H1 (cell line): ENCODE data around the gene GNAO1. TPM values are rescaled to one million over a fixed set of nuclear protein-coding genes. Genes with fewer than 3 reads are reported as not detected.

ENCODE experiments used
- CTCF ChIA-PET: fragments of 300-600 bp; sonication (Branson Sonifier 250); formaldehyde crosslinking; loops from one replicate; lab custom pipeline; 2021; ENCODE audit not compliant: partially characterized antibody; lab: Charles Lee
- POLR2A ChIA-PET: fragments of 300-600 bp; sonication (Branson Sonifier 250); formaldehyde crosslinking; loops from one replicate; lab custom pipeline; 2021; ENCODE audit warnings: inconsistent platforms; ENCODE audit not compliant: partially characterized antibody; lab: Charles Lee
- DNase-seq, 2 experiments: peaks; one replicate each; pipeline versions ENCODE4 v3.0.0 to v3.0.0-alpha.2; 2010 to 2022; ENCODE audit warnings: low spot score in 2 of 2, low read depth in 1 of 2, mixed read lengths in 1 of 2
- FAIRE-seq: peaks from 2 replicates; lab custom pipeline; 2011; peaks lifted over from hg19 to GRCh38; lab: Jason Lieb, UNC
- H2AFZ ChIP-seq: 2 replicates; pipeline ENCODE4 v1.8.1; 2012; ENCODE audit warnings: low read length, inconsistent platforms
- H2AK5ac ChIP-seq: 2 replicates; pipeline ENCODE4 v1.6.1; 2013; ENCODE audit warnings: low read depth, low read length
- H2BK120ac ChIP-seq: replicated peaks from 2 replicates; pipeline ENCODE3; 2013; ENCODE audit warnings: low read depth, low read length, inconsistent platforms
- H2BK12ac ChIP-seq: 2 replicates; pipeline ENCODE4 v1.6.1; 2013; ENCODE audit warnings: low read depth, low read length
- H2BK15ac ChIP-seq: 2 replicates; pipeline ENCODE4 v1.6.1; 2013; ENCODE audit warnings: low read length
- H2BK20ac ChIP-seq: 2 replicates; pipeline ENCODE4 v1.6.1; 2013; ENCODE audit warnings: low read length
- H2BK5ac ChIP-seq: 2 replicates; pipeline ENCODE4 v1.6.1; 2013; ENCODE audit warnings: low read depth, low read length
- H3K14ac ChIP-seq: 2 replicates; pipeline ENCODE4 v1.6.1; 2013; ENCODE audit warnings: inconsistent platforms; ENCODE audit not compliant: insufficient read length
- H3K18ac ChIP-seq: 2 replicates; pipeline ENCODE4 v1.6.1; 2013; ENCODE audit warnings: low read length; ENCODE audit errors: extremely low read depth
- H3K23ac ChIP-seq: 2 replicates; pipeline ENCODE4 v1.6.1; 2013; ENCODE audit warnings: inconsistent platforms; ENCODE audit not compliant: insufficient read length
- H3K23me2 ChIP-seq: 2 replicates; pipeline ENCODE4 v1.6.1; 2013; ENCODE audit warnings: low read depth, low read length
- H3K27ac ChIP-seq: 2 replicates; pipeline ENCODE4 v1.6.1; 2011; ENCODE audit warnings: low read depth, low read length, inconsistent platforms
- H3K27me3 ChIP-seq, 4 experiments: replicated peaks in 1 of 4; 1 replicate in 1 of 4; 2 replicates in 3 of 4; pipeline versions ENCODE4 v1.6.1 to v1.8.1; 2011 to 2013; ENCODE audit warnings: low read length in 3 of 4, mild to moderate bottlenecking in 3 of 4, inconsistent platforms in 2 of 4, mixed read lengths in 2 of 4, moderate library complexity in 1 of 4; ENCODE audit not compliant: control insufficient read depth in 3 of 4, insufficient read depth in 3 of 4; ENCODE audit errors: extremely low read depth in 1 of 4
- H3K36me3 ChIP-seq, 4 experiments: 2 replicates each; pipeline versions ENCODE4 v1.6.1 to v1.8.1; 2011 to 2013; ENCODE audit warnings: mild to moderate bottlenecking in 4 of 4, low read length in 3 of 4, moderate library complexity in 2 of 4, control low read depth in 1 of 4, inconsistent platforms in 1 of 4; ENCODE audit not compliant: insufficient read depth in 4 of 4, control insufficient read depth in 2 of 4
- H3K4ac ChIP-seq: replicated peaks from 2 replicates; pipeline ENCODE3; 2013; ENCODE audit warnings: low read length, low read depth, mixed read lengths, inconsistent platforms; ENCODE audit not compliant: insufficient read length
- H3K4me1 ChIP-seq, 4 experiments: replicated peaks in 1 of 4; 1 replicate in 1 of 4; 2 replicates in 3 of 4; pipeline versions ENCODE4 v1.6.1 to v1.8.1; 2011 to 2013; ENCODE audit warnings: low read length in 3 of 4, inconsistent platforms in 2 of 4, mixed read lengths in 1 of 4; ENCODE audit not compliant: insufficient read depth in 4 of 4, control insufficient read depth in 3 of 4
- H3K4me2 ChIP-seq, 2 experiments: 2 replicates each; pipeline versions ENCODE4 v1.6.1 to v1.8.1; 2011 to 2013; ENCODE audit warnings: low read depth in 2 of 2, low read length in 2 of 2, control low read depth in 1 of 2, inconsistent platforms in 1 of 2, mild to moderate bottlenecking in 1 of 2; ENCODE audit not compliant: insufficient read depth in 1 of 2
- H3K4me3 ChIP-seq, 4 experiments: fragments of 200-600, 300-600 bp in 1 of 4; sonication (generic), shearing (Covaris generic), sonication (Bioruptor Twin) in 1 of 4; 2 replicates each; pipeline versions ENCODE4 v1.5.1 to v1.8.1; 2011 to 2016; ENCODE audit warnings: low read length in 4 of 4, low read depth in 3 of 4, control low read depth in 2 of 4, inconsistent platforms in 2 of 4, mild to moderate bottlenecking in 2 of 4, mixed read lengths in 1 of 4, moderate library complexity in 1 of 4; ENCODE audit not compliant: insufficient read depth in 2 of 4; ENCODE audit errors: extremely low read depth in 1 of 4
- H3K56ac ChIP-seq: replicated peaks from 2 replicates; pipeline ENCODE3; 2013; ENCODE audit warnings: low read depth, mild to moderate bottlenecking, mixed read lengths, low read length, inconsistent platforms; ENCODE audit not compliant: insufficient read length
- H3K79me1 ChIP-seq: 2 replicates; pipeline ENCODE4 v1.6.1; 2013; ENCODE audit warnings: low read depth, low read length, control low read depth
- H3K79me2 ChIP-seq, 2 experiments: 2 replicates each; pipeline versions ENCODE4 v1.6.1 to v1.8.1; 2012 to 2013; ENCODE audit warnings: low read length in 2 of 2, mild to moderate bottlenecking in 2 of 2, inconsistent platforms in 1 of 2; ENCODE audit not compliant: insufficient read depth in 2 of 2, control insufficient read depth in 1 of 2
- H3K9ac ChIP-seq, 4 experiments: replicated peaks in 1 of 4; 1 replicate in 1 of 4; 2 replicates in 3 of 4; pipeline versions ENCODE4 v1.6.1 to v1.8.1; 2011 to 2013; ENCODE audit warnings: low read depth in 3 of 4, low read length in 3 of 4, control low read depth in 2 of 4, mild to moderate bottlenecking in 2 of 4, moderate library complexity in 2 of 4, inconsistent platforms in 1 of 4; ENCODE audit errors: extremely low read depth in 1 of 4
- H3K9me3 ChIP-seq, 2 experiments: 2 replicates each; pipeline versions ENCODE4 v1.6.1 to v1.8.1; 2012 to 2013; ENCODE audit warnings: mild to moderate bottlenecking in 2 of 2, moderate library complexity in 2 of 2, control low read depth in 1 of 2, inconsistent platforms in 1 of 2, low read depth in 1 of 2, low read length in 1 of 2, mixed read lengths in 1 of 2; ENCODE audit not compliant: insufficient read depth in 2 of 2
- H4K20me1 ChIP-seq, 2 experiments: replicated peaks in 1 of 2; 2 replicates each; pipeline versions ENCODE3 to v1.8.1; 2011 to 2013; ENCODE audit warnings: inconsistent platforms in 2 of 2, low read length in 2 of 2, mild to moderate bottlenecking in 1 of 2; ENCODE audit not compliant: insufficient read depth in 2 of 2, control insufficient read depth in 1 of 2
- H4K5ac ChIP-seq: 2 replicates; pipeline ENCODE4 v1.6.1; 2013; ENCODE audit warnings: low read length, low read depth, mixed read lengths, inconsistent platforms; ENCODE audit not compliant: insufficient read length
- H4K8ac ChIP-seq: 2 replicates; pipeline ENCODE4 v1.8.0; 2013; ENCODE audit warnings: mild to moderate bottlenecking, moderate library complexity, low read length, inconsistent platforms; ENCODE audit not compliant: insufficient read depth; ENCODE audit errors: extremely low read depth
- H4K91ac ChIP-seq: replicated peaks from 2 replicates; pipeline ENCODE3; 2013; ENCODE audit warnings: low read length, mixed read lengths, inconsistent platforms; ENCODE audit not compliant: insufficient read length
- CTCF ChIP-seq, 3 experiments: IDR thresholded peaks; 1 replicate in 2 of 3; 2 replicates in 1 of 3; pipeline versions ENCODE4 v1.5.1 to v1.6.1; 2011; ENCODE audit warnings: low read length in 3 of 3, mild to moderate bottlenecking in 3 of 3, inconsistent platforms in 2 of 3, low read depth in 1 of 3, moderate library complexity in 1 of 3; ENCODE audit not compliant: insufficient read depth in 1 of 3; ENCODE audit errors: control extremely low read depth in 1 of 3
- EZH2 ChIP-seq: fragments of 200-600 bp; sonication (generic); IDR thresholded peaks from 2 replicates; pipeline ENCODE4 v1.7.1; 2012; ENCODE audit warnings: low read depth, mild to moderate bottlenecking, moderate library complexity, low read length, inconsistent platforms; ENCODE audit not compliant: severe bottlenecking
- POLR2A ChIP-seq, 2 experiments: IDR thresholded peaks; 1 replicate in 1 of 2; 2 replicates in 1 of 2; pipeline ENCODE4 v1.6.1; 2011; ENCODE audit warnings: low read depth in 2 of 2, low read length in 2 of 2, mild to moderate bottlenecking in 2 of 2; ENCODE audit errors: control extremely low read depth in 1 of 2
- RAD21 ChIP-seq, 2 experiments: IDR thresholded peaks in 1 of 2; conservative IDR thresholded peaks in 1 of 2; 2 replicates each; pipeline ENCODE4 v1.6.1; 2011; ENCODE audit warnings: low read depth in 2 of 2, low read length in 2 of 2, improper control_type of control experiment in 1 of 2, inconsistent platforms in 1 of 2, mild to moderate bottlenecking in 1 of 2, moderate library complexity in 1 of 2
- TAF7 ChIP-seq: optimal IDR thresholded peaks from 2 replicates; pipeline ENCODE3; 2011; ENCODE audit warnings: low read depth, mild to moderate bottlenecking, inconsistent platforms, low read length, moderate library complexity, borderline replicate concordance
- WGBS, 2 experiments: shearing (Covaris generic) in 1 of 2; methylation state at CpG; one replicate each; pipeline versions ENCODE4 v1.1.6 to v1.1.7; 2013 to 2015; ENCODE audit warnings: low lambda C conversion rate in 2 of 2, mixed read lengths in 2 of 2, inconsistent platforms in 1 of 2, low coverage in 1 of 2, missing lambda C conversion rate in 1 of 2; ENCODE audit not compliant: insufficient replicate concordance in 2 of 2, insufficient coverage in 1 of 2, insufficient read length in 1 of 2; ENCODE audit errors: extremely low coverage in 1 of 2, missing lambda C conversion rate in 1 of 2; 5-methylcytosine and 5-hydroxymethylcytosine counted together
- polyA plus RNA-seq, 7 experiments: library from polyadenylated mRNA; depleted of rRNA in 3 of 7; stranded (reverse) in 5 of 7; unstranded in 2 of 7; fragments of >200 nt in 5 of 7; fragments of 200-250 nt in 2 of 7; gene quantifications; 1 replicate in 5 of 7; 2 replicates in 1 of 7; 4 replicates in 1 of 7; pipeline versions ENCODE4 v1.2.1 to v1.2.3, GENCODE V29; 2011 to 2013; ENCODE audit warnings: missing spikeins in 2 of 7, mixed read lengths in 2 of 7
- total RNA-seq: library from RNA; stranded (reverse); fragmentation: NEBNext Ultra II Directional; extraction: Animal tissue kit (Norgen Biotek cat#: 25700); gene quantifications from 2 replicates; pipeline ENCODE4 v1.2.1, GENCODE V29; 2021

The GNAO1 gene
- total and polyA plus RNA-seq, 2 of the 8 experiments (the other 6 are each of a cell fraction or from before 2014, with no cell fraction given) = 6.7 to 34.4 TPM

- H3K9ac ChIP-seq = no peak overlapping the region
- no peak overlapping the region for H4K8ac ChIP-seq
- peak in 1 of 2 experiments; percentile 66 for DNase-seq
- H2BK120ac ChIP-seq = no peak overlapping the region
- peak overlapping the region; percentile 60 for H2BK5ac ChIP-seq
- TF ChIP-seq TAF7 (no peak), RAD21 (IDR thresholded peaks at IDR 0.05 in 1 of 2, conservative IDR thresholded peaks at IDR 0.05 in 1 of 2; ENCODE audit: low read depth in 2 of 2, low read length in 2 of 2) (peak in 1 of 2 experiments; percentile 35; a peak in 2 of 4 replicates), POLR2A (IDR thresholded peaks at IDR 0.05; ENCODE audit: control extremely low read depth in 1 of 2, low read depth in 2 of 2, low read length in 2 of 2) (0 out of 3 replicates have a peak, but pooled peaks of 1 of the 2 experiments have one; percentile 22), CTCF (IDR thresholded peaks at IDR 0.05; ENCODE audit: control extremely low read depth in 1 of 3, insufficient read depth in 1 of 3, low read depth in 1 of 3, low read length in 3 of 3) (peak; percentile 23 to 50 (median 45); a peak in 2 of 4 replicates), EZH2 (no peak)
- CTCF ChIA-PET = interaction anchor here (1.4 to 3.4 kb wide), 8 partner anchors 9 to 154 kb away, joined by 3 to 16 read pairs (median 8); no protein-coding TSS in a partner anchor
- 78% methylated on average over 11 of the region's 13 CpGs; no CpG with 5 or more reads in 1 of the 2 experiments for WGBS, 2 experiments
- no peak for FAIRE-seq
- peaks cover 0 to 15% (median 9%) of the 10 kb centered on the region in 4 experiments; a peak in 6 of 7 replicates for H3K4me1 ChIP-seq
- H3K23me2 ChIP-seq = no peaks in the 10 kb centered on the region
- peak overlapping the region; percentile 62 for H2BK12ac ChIP-seq
- no peak overlapping the region for H4K91ac ChIP-seq
- peak overlapping the region; percentile 61; the same call in 1 of the 2 replicates for H2BK20ac ChIP-seq
- no peak overlapping the region for H3K4me3 ChIP-seq
- H2AK5ac ChIP-seq = 0 out of 2 replicates have a peak overlapping the region, but pooled peaks have one; percentile 26
- POLR2A ChIA-PET = interaction anchor here (0.6 to 1.5 kb wide), 2 partner anchors 10 to 94 kb away, joined by 3 to 5 read pairs; no protein-coding TSS in a partner anchor
- H3K27me3 ChIP-seq = no peaks in the 10 kb centered on the region; a peak in 1 of 7 replicates
- H3K4ac ChIP-seq = peak overlapping the region; percentile 81
- no peak overlapping the region for H3K23ac ChIP-seq
- H2BK15ac ChIP-seq = peak overlapping the region; percentile 93; the same call in 1 of the 2 replicates
- no peaks in the 10 kb centered on the region for H3K9me3 ChIP-seq
- H3K79me2 ChIP-seq = no peaks in the 10 kb centered on the region
- no peaks in the 10 kb centered on the region; a peak in 2 of 8 replicates for H3K36me3 ChIP-seq
- no peak overlapping the region for H3K27ac ChIP-seq
- no peak overlapping the region for H3K14ac ChIP-seq
- no peak overlapping the region for H3K56ac ChIP-seq
- H2AFZ ChIP-seq = peak overlapping the region; percentile 47; the same call in 1 of the 2 replicates
- no peaks in the 10 kb centered on the region for H3K79me1 ChIP-seq
- no peak overlapping the region for H3K4me2 ChIP-seq
- no peaks in the 10 kb centered on the region for H4K20me1 ChIP-seq
- H3K18ac ChIP-seq = peak overlapping the region; percentile 39; the same call in 1 of the 2 replicates
- no peak overlapping the region for H4K5ac ChIP-seq
Observed at GRCh38 chr16:56357765-56358322, 166.6 kb downstream of the GNAO1 start.
